ENCODE data around the gene MEIOC. TPM values are rescaled to one million over a fixed set of nuclear protein-coding genes. Genes with fewer than 3 reads are reported as not detected.
"Not testable (repeated sequence)": the region's sequence is repeated elsewhere in the genome, so short reads cannot be mapped to it uniquely, and the experiment has no call there.

The MEIOC gene
- 0.07 and 0.44 TPM in 2 replicates for total RNA-seq

- intact Hi-C loops (cut with micrococcal nuclease), result loop anchor here (5.0 kb wide), 1 partner anchor 124 kb away; no protein-coding TSS in a partner anchor
Observed at GRCh38 chr17:44655983-44656710, at the start of gene MEIOC. Gene MEIOC, plus strand, starts transcription at chr17:44656468. Its CDS starts 146 bp downstream, at chr17:44656614.

GRCh38 chr17:44606658-44607057, 49.6 kb upstream of the MEIOC start:
- intact Hi-C loops (cut with micrococcal nuclease), result no loop called here

- intact Hi-C loops (cut with micrococcal nuclease), result no loop called here
Observed at GRCh38 chr17:44607836-44608690, 48.2 kb upstream of the MEIOC start.

GRCh38 chr17:44608727-44609435, 47.4 kb upstream of the MEIOC start:
- intact Hi-C loops (cut with micrococcal nuclease), result no loop called here

- intact Hi-C loops (cut with micrococcal nuclease), result no loop called here
Observed at GRCh38 chr17:44610331-44610730, 45.9 kb upstream of the MEIOC start.

- intact Hi-C loops (cut with micrococcal nuclease), result no loop called here
Observed at GRCh38 chr17:44610871-44611270, 45.4 kb upstream of the MEIOC start.

GRCh38 chr17:44614862-44615261, 41.4 kb upstream of the MEIOC start:
- intact Hi-C loops (cut with micrococcal nuclease), result no loop called here

GRCh38 chr17:44618652-44619051, 37.6 kb upstream of the MEIOC start:
- intact Hi-C loops (cut with micrococcal nuclease), result not testable (repeated sequence)

- intact Hi-C loops (cut with micrococcal nuclease), result no loop called here
Observed at GRCh38 chr17:44623070-44623725, 33.1 kb upstream of the MEIOC start.

GRCh38 chr17:44627513-44628242, 28.6 kb upstream of the MEIOC start:
- intact Hi-C loops (cut with micrococcal nuclease), result no loop called here

GRCh38 chr17:44628243-44629188, 27.8 kb upstream of the MEIOC start:
- intact Hi-C loops (cut with micrococcal nuclease), result no loop called here

- intact Hi-C loops (cut with micrococcal nuclease), result no loop called here
Observed at GRCh38 chr17:44629314-44629713, 27.0 kb upstream of the MEIOC start.

- intact Hi-C loops (cut with micrococcal nuclease), result no loop called here
Observed at GRCh38 chr17:44630703-44631102, 25.6 kb upstream of the MEIOC start.

GRCh38 chr17:44633998-44634397, 22.3 kb upstream of the MEIOC start:
- intact Hi-C loops (cut with micrococcal nuclease), result no loop called here

- intact Hi-C loops (cut with micrococcal nuclease), result not testable (repeated sequence)
Observed at GRCh38 chr17:44634401-44634800, 21.9 kb upstream of the MEIOC start.

GRCh38 chr17:44636562-44636961, 19.7 kb upstream of the MEIOC start:
- intact Hi-C loops (cut with micrococcal nuclease), result loop anchor here (5.0 kb wide), 1 partner anchor 104 kb away; no protein-coding TSS in a partner anchor

- intact Hi-C loops (cut with micrococcal nuclease), result loop anchor here (5.0 kb wide), 1 partner anchor 105 kb away; no protein-coding TSS in a partner anchor
Observed at GRCh38 chr17:44637066-44637465, 19.2 kb upstream of the MEIOC start.

- intact Hi-C loops (cut with micrococcal nuclease), result no loop called here
Observed at GRCh38 chr17:44642834-44643233, 13.4 kb upstream of the MEIOC start.

GRCh38 chr17:44645341-44645740, 10.9 kb upstream of the MEIOC start:
- intact Hi-C loops (cut with micrococcal nuclease), result no loop called here

All from T-helper 1 cell treated with Interleukin-12 subunit alpha and Interleukin-12 subunit beta and Interleukin-4 antibody, amounts not matched to agents 30 ng/mL and 1 ng/mL, for 36 hours (primary cell).